Esophagus muscularis mucosa (tissue), 3 donors: Measurements from ENCODE around the gene HOXA10.

Experiments
- CTCF ChIP-seq, 3 experiments: fragments of 200-600 bp in 2 of 3; fragments of 450-650 bp in 1 of 3; sonication (generic) in 2 of 3; IDR thresholded peaks; one replicate each; pipeline ENCODE4 v1.5.1; 2017 to 2019; ENCODE audit warnings: antibody characterized with exemption in 3 of 3, mild to moderate bottlenecking in 2 of 3, moderate library complexity in 1 of 3
- POLR2A ChIP-seq: fragments of 450-650 bp; IDR thresholded peaks from one replicate; pipeline ENCODE4 v1.6.1; 2017; ENCODE audit warnings: antibody characterized with exemption, moderate library complexity, mild to moderate bottlenecking, low read depth
- POLR2AphosphoS5 ChIP-seq, 2 donors: sonication (generic); formaldehyde crosslinking; IDR thresholded peaks; one replicate each; pipeline ENCODE4 v1.6.1; 2017; ENCODE audit warnings: antibody characterized with exemption in 2 of 2

- TF ChIP-seq POLR2A (no peak), CTCF (IDR thresholded peaks at IDR 0.05) (no peak), POLR2AphosphoS5 (IDR thresholded peaks at IDR 0.05) (no peak)
These were observed 46.4 kb upstream of the HOXA10 start for GRCh38 chr7:27220440-27220955.
